ENCODE measurements around the gene ADSS1. TPM values are rescaled to one million over a fixed set of nuclear protein-coding genes. Genes with fewer than 3 reads are reported as not detected.
A peak's percentile ranks its signal among the peaks of the same experiment; 100 is the strongest.

The ADSS1 gene
- polyA plus RNA-seq, 1 donor (not counting 4 experiments of a cell fraction or from before 2014, with no cell fraction given), result 1.7 TPM

GRCh38 chr14:104680806-104681688 is 43.0 kb upstream of the ADSS1 start:
- FAIRE-seq (peak; percentile 95), DNase-seq (ENCODE audit: low read depth, low spot score) (no peak)
- peaks cover 45% of the 10 kb centered on the region for H3K4me1 ChIP-seq (ENCODE audit: control insufficient read depth, extremely low read depth, insufficient read depth, low read length)
- peak overlapping the region; percentile 26 to 64 (median 56) for H3K4me3 ChIP-seq (ENCODE audit: control insufficient read depth in 2 of 3, extremely low read depth in 1 of 3, insufficient read depth in 2 of 3, low read depth in 1 of 3, low read length in 3 of 3)
- peak overlapping the region; percentile 88 for H3K4me2 ChIP-seq (ENCODE audit: control insufficient read depth, extremely low read depth, insufficient read depth, low read depth, low read length)
- H3K9me3 ChIP-seq (ENCODE audit: control insufficient read depth, low read depth, low read length), result no peaks in the 10 kb centered on the region
- peak overlapping the region; percentile 6 for H2AFZ ChIP-seq (ENCODE audit: control insufficient read depth, low read length)
- dilution Hi-C loops (cut with MboI; ENCODE audit: extremely low pct_ligation_motif_present, low sequenced_read_pairs), result no loop called here
- TF ChIP-seq CTCF (optimal IDR thresholded peaks at IDR 0.05 in 1 of 3, IDR thresholded peaks at IDR 0.05 in 1 of 3, conservative IDR thresholded peaks at IDR 0.05 in 1 of 3; ENCODE audit: extremely low read depth in 1 of 3, insufficient read depth in 2 of 3, low read length in 3 of 3) (peak in 2 of 3 experiments; percentile 13 to 38), EZH2 (IDR thresholded peaks at IDR 0.05; ENCODE audit: low read length) (no peak)
- no peaks in the 10 kb centered on the region for H3K27me3 ChIP-seq (ENCODE audit: control insufficient read depth, extremely low read depth, insufficient read depth, low read length)
- no peaks in the 10 kb centered on the region for H3K36me3 ChIP-seq (ENCODE audit: control insufficient read depth in 2 of 2, extremely low read depth in 1 of 2, insufficient read depth in 2 of 2, low read length in 2 of 2)
- no peaks in the 10 kb centered on the region for H4K20me1 ChIP-seq (ENCODE audit: control insufficient read depth, extremely low read depth, insufficient read depth, low read length)
- H3K9me1 ChIP-seq (ENCODE audit: control insufficient read depth, extremely low read depth, insufficient read depth, low read length), result no peaks in the 10 kb centered on the region
- no peaks in the 10 kb centered on the region for H3K79me2 ChIP-seq (ENCODE audit: control insufficient read depth, insufficient read depth, low read length)
- peak overlapping the region; percentile 99 for H3K27ac ChIP-seq (ENCODE audit: control insufficient read depth, insufficient read depth, low read length)
- H3K9ac ChIP-seq (ENCODE audit: control insufficient read depth, extremely low read depth, insufficient read depth, low read length), result peak overlapping the region; percentile 91

GRCh38 chr14:104681689-104682074 is 42.3 kb upstream of the ADSS1 start:
- peak; percentile 82 for FAIRE-seq
- peaks cover 46% of the 10 kb centered on the region for H3K4me1 ChIP-seq (ENCODE audit: control insufficient read depth, extremely low read depth, insufficient read depth, low read length)

More at GRCh38 chr14:104681689-104682074, 42.3 kb upstream of the ADSS1 start:
- H3K4me2 ChIP-seq (ENCODE audit: control insufficient read depth, extremely low read depth, insufficient read depth, low read depth, low read length), result peak overlapping the region; percentile 88
- H4K20me1 ChIP-seq (ENCODE audit: control insufficient read depth, extremely low read depth, insufficient read depth, low read length), result no peaks in the 10 kb centered on the region
- dilution Hi-C loops (cut with MboI; ENCODE audit: extremely low pct_ligation_motif_present, low sequenced_read_pairs), result no loop called here
- peak overlapping the region; percentile 91 for H3K9ac ChIP-seq (ENCODE audit: control insufficient read depth, extremely low read depth, insufficient read depth, low read length)
- TF ChIP-seq EZH2 (IDR thresholded peaks at IDR 0.05; ENCODE audit: low read length) (no peak), CTCF (optimal IDR thresholded peaks at IDR 0.05 in 1 of 3, IDR thresholded peaks at IDR 0.05 in 1 of 3, conservative IDR thresholded peaks at IDR 0.05 in 1 of 3; ENCODE audit: extremely low read depth in 1 of 3, insufficient read depth in 2 of 3, low read length in 3 of 3) (no peak)
- no peaks in the 10 kb centered on the region for H3K9me3 ChIP-seq (ENCODE audit: control insufficient read depth, low read depth, low read length)
- DNase-seq (ENCODE audit: low read depth, low spot score), result no peak
- no peaks in the 10 kb centered on the region for H3K9me1 ChIP-seq (ENCODE audit: control insufficient read depth, extremely low read depth, insufficient read depth, low read length)
- peak overlapping the region; percentile 46 for H2AFZ ChIP-seq (ENCODE audit: control insufficient read depth, low read length)
- peak overlapping the region; percentile 26 to 64 (median 43) for H3K4me3 ChIP-seq (ENCODE audit: control insufficient read depth in 2 of 3, extremely low read depth in 1 of 3, insufficient read depth in 2 of 3, low read depth in 1 of 3, low read length in 3 of 3)
- peak overlapping the region; percentile 99 for H3K27ac ChIP-seq (ENCODE audit: control insufficient read depth, insufficient read depth, low read length)
- H3K79me2 ChIP-seq (ENCODE audit: control insufficient read depth, insufficient read depth, low read length), result no peaks in the 10 kb centered on the region
- H3K27me3 ChIP-seq (ENCODE audit: control insufficient read depth, extremely low read depth, insufficient read depth, low read length), result no peaks in the 10 kb centered on the region
- H3K36me3 ChIP-seq (ENCODE audit: control insufficient read depth in 2 of 2, extremely low read depth in 1 of 2, insufficient read depth in 2 of 2, low read length in 2 of 2), result no peaks in the 10 kb centered on the region

All from keratinocyte (primary cell).